OCI-LY1 (cell line): ENCODE data around the gene RNASEH2C.
"Not testable (repeated sequence)": the region's sequence is repeated elsewhere in the genome, so short reads cannot be mapped to it uniquely, and the experiment has no call there.

Experiments
- H2AFZ ChIP-seq: fragments of 200-600 bp; sonication (generic), shearing (Covaris generic); 2 replicates; pipeline ENCODE4 v1.6.0; 2014; ENCODE audit warnings: antibody characterized with exemption, mild to moderate bottlenecking, low read length
- H3F3A ChIP-seq: fragments of 200-600 bp; sonication (generic), shearing (Covaris generic); 2 replicates; pipeline ENCODE4 v1.6.0; 2014; ENCODE audit warnings: mild to moderate bottlenecking, antibody characterized with exemption, low read length, moderate library complexity; ENCODE audit not compliant: insufficient read depth
- H3K27ac ChIP-seq: fragments of 200-600 bp; sonication (generic); 2 replicates; pipeline ENCODE4 v1.5.1; 2014; ENCODE audit warnings: low read length, mixed run types, mild to moderate bottlenecking, low read depth; ENCODE audit not compliant: poor library complexity, severe bottlenecking
- H3K27me3 ChIP-seq: fragments of 200-600 bp; sonication (generic); 2 replicates; pipeline ENCODE4 v1.6.0; 2014; ENCODE audit warnings: antibody characterized with exemption, mild to moderate bottlenecking, low read length, moderate library complexity; ENCODE audit not compliant: insufficient read depth
- H3K36me3 ChIP-seq: fragments of 200-600 bp; sonication (generic); 2 replicates; pipeline ENCODE4 v1.6.1; 2014; ENCODE audit warnings: mild to moderate bottlenecking, antibody characterized with exemption, low read length, moderate library complexity, mixed read lengths; ENCODE audit not compliant: insufficient read depth
- H3K4me1 ChIP-seq: fragments of 200-600 bp; sonication (generic); 2 replicates; pipeline ENCODE4 v1.5.1; 2014; ENCODE audit warnings: mild to moderate bottlenecking, low read length, moderate library complexity; ENCODE audit not compliant: insufficient read depth, severe bottlenecking
- H3K4me2 ChIP-seq: fragments of 200-600 bp; sonication (generic), shearing (Covaris generic); 2 replicates; pipeline ENCODE4 v1.6.1; 2014; ENCODE audit warnings: low read length
- H3K4me3 ChIP-seq: fragments of 200-600 bp; sonication (generic); 2 replicates; pipeline ENCODE4 v1.5.1; 2014; ENCODE audit warnings: low read length, low read depth, mild to moderate bottlenecking, mixed read lengths; ENCODE audit not compliant: poor library complexity, severe bottlenecking
- H3K79me2 ChIP-seq: fragments of 200-600 bp; shearing (Covaris generic); 2 replicates; pipeline ENCODE4 v1.6.1; 2016; ENCODE audit warnings: mixed run types, low read length, mixed read lengths; ENCODE audit not compliant: insufficient read depth
- H3K9ac ChIP-seq: fragments of 200-600 bp; sonication (generic), shearing (Covaris generic); 2 replicates; pipeline ENCODE4 v1.6.1; 2014; ENCODE audit warnings: mild to moderate bottlenecking, low read length, mixed read lengths
- H3K9me2 ChIP-seq: fragments of 200-600 bp; sonication (generic), shearing (Covaris generic); 2 replicates; pipeline ENCODE4 v1.6.1; 2014; ENCODE audit warnings: low read depth, mild to moderate bottlenecking, low read length, mixed read lengths
- H3K9me3 ChIP-seq: fragments of 200-600 bp; shearing (Covaris generic); 2 replicates; pipeline ENCODE4 v1.6.1; 2014; ENCODE audit warnings: low read length, mixed read lengths
- H4K20me1 ChIP-seq: fragments of 200-600 bp; sonication (generic), shearing (Covaris generic); 2 replicates; pipeline ENCODE4 v1.6.0; 2016; ENCODE audit warnings: mild to moderate bottlenecking, low read length; ENCODE audit not compliant: insufficient read depth
- EZH2 ChIP-seq: fragments of 200-600 bp; sonication (generic), shearing (Covaris generic); IDR thresholded peaks from 2 replicates; pipeline ENCODE4 v1.8.0; 2017; ENCODE audit warnings: borderline replicate concordance, mixed run types, mild to moderate bottlenecking, antibody characterized with exemption, low read length, moderate library complexity, mixed read lengths
- TF ChIP-seq, protein P1 (sequence below): fragments of 200-600 bp; sonication (generic), shearing (Covaris generic); IDR thresholded peaks from 2 replicates; pipeline ENCODE4 v1.5.1; 2017; ENCODE audit warnings: mild to moderate bottlenecking, antibody characterized with exemption, low read length, moderate library complexity, mixed read lengths

The RNASEH2C gene

GRCh38 chr11:65736810-65737209 lies 16.2 kb upstream of the RNASEH2C start:
- Histone ChIP-seq H3K4me1 (no peaks in the 10 kb centered on the region), H3K9me3 (peaks cover 17% of the 10 kb centered on the region; the same call in 1 of the 2 replicates), H3K36me3 (no peaks in the 10 kb centered on the region; the same call in 1 of the 2 replicates), H3K4me3 (no peak overlapping the region), H3K27me3 (peaks cover 4% of the 10 kb centered on the region; the same call in 1 of the 2 replicates), H3K4me2 (no peak overlapping the region), H2AFZ (no peak overlapping the region), H3F3A (no peaks in the 10 kb centered on the region), H3K9ac (no peak overlapping the region), H3K9me2 (no peaks in the 10 kb centered on the region), H3K27ac (no peak overlapping the region), H3K79me2 (no peaks in the 10 kb centered on the region), H4K20me1 (no peaks in the 10 kb centered on the region)
- TF ChIP-seq, protein P1, sequence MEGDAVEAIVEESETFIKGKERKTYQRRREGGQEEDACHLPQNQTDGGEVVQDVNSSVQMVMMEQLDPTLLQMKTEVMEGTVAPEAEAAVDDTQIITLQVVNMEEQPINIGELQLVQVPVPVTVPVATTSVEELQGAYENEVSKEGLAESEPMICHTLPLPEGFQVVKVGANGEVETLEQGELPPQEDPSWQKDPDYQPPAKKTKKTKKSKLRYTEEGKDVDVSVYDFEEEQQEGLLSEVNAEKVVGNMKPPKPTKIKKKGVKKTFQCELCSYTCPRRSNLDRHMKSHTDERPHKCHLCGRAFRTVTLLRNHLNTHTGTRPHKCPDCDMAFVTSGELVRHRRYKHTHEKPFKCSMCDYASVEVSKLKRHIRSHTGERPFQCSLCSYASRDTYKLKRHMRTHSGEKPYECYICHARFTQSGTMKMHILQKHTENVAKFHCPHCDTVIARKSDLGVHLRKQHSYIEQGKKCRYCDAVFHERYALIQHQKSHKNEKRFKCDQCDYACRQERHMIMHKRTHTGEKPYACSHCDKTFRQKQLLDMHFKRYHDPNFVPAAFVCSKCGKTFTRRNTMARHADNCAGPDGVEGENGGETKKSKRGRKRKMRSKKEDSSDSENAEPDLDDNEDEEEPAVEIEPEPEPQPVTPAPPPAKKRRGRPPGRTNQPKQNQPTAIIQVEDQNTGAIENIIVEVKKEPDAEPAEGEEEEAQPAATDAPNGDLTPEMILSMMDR: no peak
- no peak for TF ChIP-seq EZH2

DNA sequence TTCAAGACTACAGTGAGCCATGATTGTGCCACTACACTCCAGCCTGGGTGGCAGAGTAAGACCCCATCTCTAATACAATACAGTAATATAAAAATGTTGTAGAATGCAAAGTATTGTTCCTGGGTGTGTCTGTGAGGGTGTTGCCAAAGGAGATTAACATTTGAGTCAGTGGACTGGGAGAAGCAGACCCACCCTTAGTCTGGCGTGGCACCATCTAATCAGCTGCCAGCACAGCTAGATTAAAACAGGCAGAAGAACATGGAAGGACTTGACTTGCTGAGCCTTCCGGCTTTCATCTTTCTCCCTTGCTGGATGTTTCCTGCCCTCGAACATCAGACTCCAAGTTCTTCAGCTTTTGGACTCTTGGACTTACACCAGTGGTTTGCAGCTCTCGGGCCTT lies 14.5 kb upstream of the RNASEH2C start:
- H3K4me2 ChIP-seq, H4K20me1 ChIP-seq, H3K4me3 ChIP-seq, H3K36me3 ChIP-seq, H3K79me2 ChIP-seq, H3K9ac ChIP-seq, H2AFZ ChIP-seq, H3K9me2 ChIP-seq, H3K27ac ChIP-seq, H3K4me1 ChIP-seq, H3F3A ChIP-seq, H3K27me3 ChIP-seq: not testable (repeated sequence)
- H3K9me3 ChIP-seq: peaks cover 17% of the 10 kb centered on the region; the same call in 1 of the 2 replicates

DNA sequence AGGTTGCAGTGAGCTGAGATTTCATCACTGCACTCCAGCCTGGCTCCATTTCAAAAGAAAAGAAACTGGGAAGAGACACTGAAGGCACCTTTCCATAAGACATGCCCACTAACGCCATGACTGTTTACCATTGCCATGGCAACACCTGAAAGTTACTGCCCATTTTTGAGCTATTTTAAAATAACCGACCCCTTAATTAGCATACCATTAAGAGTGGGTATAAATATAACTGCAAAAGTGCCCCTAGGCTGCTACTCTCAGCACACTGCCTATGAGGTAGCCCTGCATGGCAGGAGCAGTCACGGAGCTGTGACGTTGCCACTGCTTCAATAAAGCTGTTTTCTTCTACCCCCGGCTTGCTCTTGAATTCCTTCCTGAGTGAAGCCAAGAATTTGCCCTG lies 9.9 kb upstream of the RNASEH2C start:
- Histone ChIP-seq H3K79me2 (no peaks in the 10 kb centered on the region), H3K9ac (no peak overlapping the region), H3K27me3 (peaks cover 9% of the 10 kb centered on the region; the same call in 1 of the 2 replicates), H3K9me3 (no peaks in the 10 kb centered on the region), H3K27ac (no peak overlapping the region), H3K36me3 (no peaks in the 10 kb centered on the region; the same call in 1 of the 2 replicates), H3K4me3 (no peak overlapping the region), H3K4me1 (no peaks in the 10 kb centered on the region), H3K9me2 (no peaks in the 10 kb centered on the region), H2AFZ (no peak overlapping the region), H4K20me1 (no peaks in the 10 kb centered on the region), H3F3A (no peaks in the 10 kb centered on the region), H3K4me2 (no peak overlapping the region)
- TF ChIP-seq, protein P1: no peak
- TF ChIP-seq EZH2: no peak

- Histone ChIP-seq H2AFZ (no peak overlapping the region), H3K4me3 (no peak overlapping the region), H3K79me2 (no peaks in the 10 kb centered on the region), H3K4me2 (no peak overlapping the region), H3K27me3 (peaks cover 9% of the 10 kb centered on the region; the same call in 1 of the 2 replicates), H3K27ac (no peak overlapping the region), H3K4me1 (no peaks in the 10 kb centered on the region), H3K9me3 (no peaks in the 10 kb centered on the region), H3F3A (no peaks in the 10 kb centered on the region), H3K36me3 (no peaks in the 10 kb centered on the region; the same call in 1 of the 2 replicates), H3K9me2 (no peaks in the 10 kb centered on the region), H4K20me1 (no peaks in the 10 kb centered on the region), H3K9ac (no peak overlapping the region)
- TF ChIP-seq EZH2: no peak
- TF ChIP-seq, protein P1: no peak
These were observed 7.3 kb upstream of the RNASEH2C start for GRCh38 chr11:65727865-65728264.
